Calu3 (cell line): ENCODE results near the gene MAGOHB. TPM values are rescaled to one million over a fixed set of nuclear protein-coding genes. Genes with fewer than 3 reads are reported as not detected.
"Not testable (repeated sequence)": the region's sequence is repeated elsewhere in the genome, so short reads cannot be mapped to it uniquely, and the experiment has no call there.

Experiments used
- BruUV-seq: library from RNA; stranded (reverse); fragments of 400-500 nt; replicated peaks from 2 replicates; lab custom pipeline; 2021; lab: Mats Ljungman, UMichigan
- CTCF ChIA-PET: fragments of 300-600 bp; sonication (Branson Sonifier 250); formaldehyde crosslinking; loops from one replicate; lab custom pipeline; 2022; ENCODE audit warnings: antibody characterized with exemption; lab: Charles Lee
- DNase-seq: peaks from one replicate; pipeline ENCODE4 v3.0.0; 2022
- H3K27ac Mint-ChIP-seq: one replicate; pipeline ENCODE4 v1.8.0; 2022; ENCODE audit warnings: mixed read lengths; ENCODE audit not compliant: unreplicated experiment
- H3K27me3 Mint-ChIP-seq: one replicate; pipeline ENCODE4 v1.8.0; 2022; ENCODE audit warnings: mixed read lengths; ENCODE audit not compliant: unreplicated experiment
- H3K36me3 Mint-ChIP-seq: one replicate; pipeline ENCODE4 v1.8.0; 2022; ENCODE audit warnings: mild to moderate bottlenecking, moderate library complexity, mixed read lengths; ENCODE audit not compliant: insufficient read depth, unreplicated experiment
- H3K4me1 Mint-ChIP-seq: one replicate; pipeline ENCODE4 v1.8.0; 2022; ENCODE audit warnings: mild to moderate bottlenecking, low read depth, mixed read lengths; ENCODE audit not compliant: unreplicated experiment
- H3K4me3 Mint-ChIP-seq: one replicate; pipeline ENCODE4 v1.8.0; 2022; ENCODE audit warnings: mild to moderate bottlenecking, low read depth, moderate library complexity, mixed read lengths; ENCODE audit not compliant: unreplicated experiment
- H3K9me3 Mint-ChIP-seq: one replicate; pipeline ENCODE4 v1.8.0; 2022; ENCODE audit warnings: low read depth, mixed read lengths; ENCODE audit not compliant: unreplicated experiment
- CTCF ChIP-seq: fragments of 200-600 bp; IDR thresholded peaks from one replicate; pipeline ENCODE4 v1.8.0; 2022; ENCODE audit warnings: antibody characterized with exemption; ENCODE audit not compliant: unreplicated experiment
- intact Hi-C: fragments of 100-400 bp; cut with micrococcal nuclease; formaldehyde crosslinking; loops from one replicate; pipeline ENCODE4 v1.10.0; 2022; ENCODE audit not compliant: unreplicated experiment
- total RNA-seq: library from RNA; stranded (reverse); gene quantifications from 2 replicates; pipeline ENCODE4 v1.2.3, GENCODE V29; 2022

MAGOHB gene
- total RNA-seq, 1 experiment from 2014 or later: 61.4 TPM

DNA sequence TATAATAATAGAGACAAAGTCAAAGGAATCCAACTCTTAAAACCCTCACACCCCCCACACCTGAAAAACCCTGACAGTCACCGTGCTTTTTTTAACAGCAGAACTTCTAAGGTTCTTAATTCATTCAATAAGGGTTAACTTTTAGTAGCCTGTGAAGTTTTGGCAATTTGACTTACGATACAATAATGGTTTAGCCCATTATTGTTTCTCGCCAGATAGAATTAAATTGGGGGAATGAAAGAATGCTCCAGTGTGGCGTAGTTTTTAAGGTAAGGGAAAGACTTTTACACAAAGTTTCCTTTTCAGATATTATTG is 604 bp upstream of the MAGOHB start:
- no peaks in the 10 kb centered on the region for H3K9me3 Mint-ChIP-seq
- H3K36me3 Mint-ChIP-seq: peaks cover 34% of the 10 kb centered on the region
- peaks cover 21% of the 10 kb centered on the region for H3K4me1 Mint-ChIP-seq
- CTCF ChIA-PET: no interaction called here
- H3K4me3 Mint-ChIP-seq: peak overlapping the region; percentile 93
- intact Hi-C loops: loop anchor here (5.0 kb wide), 1 partner anchor 138 kb away; no protein-coding TSS in a partner anchor
- H3K27ac Mint-ChIP-seq: peak overlapping the region; percentile 100
- no TSS peak for BruUV-seq
- TF ChIP-seq CTCF: no peak
- H3K27me3 Mint-ChIP-seq: no peaks in the 10 kb centered on the region
- DNase-seq: no peak

DNA sequence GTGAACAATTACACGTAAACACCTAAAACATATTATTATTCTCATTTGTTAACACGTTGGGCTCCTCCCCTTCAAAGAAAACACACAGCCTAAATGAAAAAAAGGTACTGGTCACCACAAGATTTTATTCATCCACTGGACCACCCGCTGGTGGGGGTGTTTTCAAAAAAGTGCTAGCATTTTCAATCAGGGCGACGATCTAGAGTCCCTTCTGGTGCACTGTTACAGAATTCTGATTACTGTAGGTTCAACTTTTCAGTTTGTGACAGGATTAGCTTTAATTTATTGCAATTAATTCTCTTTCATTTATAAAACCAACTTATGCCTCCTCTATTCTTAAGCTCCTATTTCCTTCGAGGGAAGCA is 443 bp downstream of the MAGOHB start:
- intact Hi-C loops: loop anchor here (2.0 to 5.0 kb wide), 2 partner anchors 60 to 139 kb away; no protein-coding TSS in a partner anchor
- TF ChIP-seq CTCF: no peak
- H3K27me3 Mint-ChIP-seq: no peaks in the 10 kb centered on the region
- H3K9me3 Mint-ChIP-seq: no peaks in the 10 kb centered on the region
- peaks cover 34% of the 10 kb centered on the region for H3K36me3 Mint-ChIP-seq
- peak overlapping the region; percentile 93 for H3K4me3 Mint-ChIP-seq
- TSS peak; percentile 79 for BruUV-seq
- H3K4me1 Mint-ChIP-seq: peaks cover 21% of the 10 kb centered on the region
- DNase-seq: no peak
- CTCF ChIA-PET: no interaction called here
- peak overlapping the region; percentile 100 for H3K27ac Mint-ChIP-seq

DNA sequence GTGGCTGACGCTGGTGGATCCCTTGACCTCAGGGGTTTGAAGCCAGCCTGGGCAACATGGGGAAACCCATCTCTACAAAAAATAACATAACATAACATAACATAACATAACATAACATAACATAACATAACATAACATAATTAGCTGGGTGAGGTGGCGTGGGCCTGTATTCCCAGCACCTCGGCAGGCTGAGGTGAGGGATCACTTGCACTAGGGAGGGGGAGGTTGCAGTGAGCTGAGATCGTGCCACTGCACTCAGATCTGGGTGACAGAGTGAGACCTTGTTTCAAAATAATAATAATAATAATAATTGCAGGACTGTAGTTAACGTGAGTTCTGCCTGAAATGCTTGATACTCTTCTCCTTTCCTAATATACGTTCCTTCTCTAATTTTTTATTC is 1.3 kb downstream of the MAGOHB start:
- Mint-ChIP-seq H3K9me3 (no peaks in the 10 kb centered on the region), H3K4me3 (peak overlapping the region; percentile 93), H3K36me3 (peaks cover 34% of the 10 kb centered on the region), H3K27me3 (no peaks in the 10 kb centered on the region), H3K4me1 (peaks cover 21% of the 10 kb centered on the region), H3K27ac (no peak overlapping the region)
- TF ChIP-seq CTCF: no peak
- BruUV-seq: no TSS peak
- CTCF ChIA-PET: no interaction called here
- intact Hi-C loops: loop anchor here (2.0 to 5.0 kb wide), 2 partner anchors 61 to 140 kb away; no protein-coding TSS in a partner anchor
- DNase-seq: no peak

- H3K4me3 Mint-ChIP-seq, CTCF ChIA-PET, BruUV-seq, H3K9me3 Mint-ChIP-seq, H3K27me3 Mint-ChIP-seq, DNase-seq, H3K27ac Mint-ChIP-seq: not testable (repeated sequence)
- peaks cover 21% of the 10 kb centered on the region for H3K4me1 Mint-ChIP-seq
- intact Hi-C loops: loop anchor here (5.0 kb wide), 1 partner anchor 141 kb away; no protein-coding TSS in a partner anchor
- H3K36me3 Mint-ChIP-seq: peaks cover 35% of the 10 kb centered on the region
These were observed 2.2 kb downstream of the MAGOHB start for GRCh38 chr12:10611258-10611657.

DNA sequence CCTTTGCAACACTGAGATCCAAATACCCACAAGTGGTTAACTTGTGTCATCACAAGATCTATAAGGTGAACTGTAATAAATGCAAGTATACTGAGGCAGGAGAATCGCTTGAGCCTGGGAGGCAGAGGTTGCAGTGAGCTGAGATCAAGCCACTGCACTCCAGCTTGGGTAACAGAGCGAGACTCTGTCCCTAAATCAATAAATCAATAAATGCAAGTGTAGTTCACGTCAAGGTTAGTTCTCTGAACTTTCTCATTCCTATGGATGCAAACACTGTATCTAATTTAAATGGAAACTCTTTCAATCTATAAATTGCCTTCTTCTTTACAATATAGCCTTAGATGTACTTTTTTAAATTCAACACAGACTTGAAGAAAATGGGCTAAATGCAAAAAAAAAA is 3.2 kb downstream of the MAGOHB start:
- Mint-ChIP-seq H3K4me3 (no peak overlapping the region), H3K27ac (no peak overlapping the region), H3K36me3 (peaks cover 42% of the 10 kb centered on the region), H3K4me1 (peaks cover 21% of the 10 kb centered on the region), H3K9me3 (no peaks in the 10 kb centered on the region), H3K27me3 (no peaks in the 10 kb centered on the region)
- BruUV-seq: no TSS peak
- CTCF ChIA-PET: no interaction called here
- intact Hi-C loops: loop anchor here (5.0 kb wide), 1 partner anchor 142 kb away; no protein-coding TSS in a partner anchor
- DNase-seq: no peak
- TF ChIP-seq CTCF: no peak
